ENCODE results near the gene SEC24A.

DNA sequence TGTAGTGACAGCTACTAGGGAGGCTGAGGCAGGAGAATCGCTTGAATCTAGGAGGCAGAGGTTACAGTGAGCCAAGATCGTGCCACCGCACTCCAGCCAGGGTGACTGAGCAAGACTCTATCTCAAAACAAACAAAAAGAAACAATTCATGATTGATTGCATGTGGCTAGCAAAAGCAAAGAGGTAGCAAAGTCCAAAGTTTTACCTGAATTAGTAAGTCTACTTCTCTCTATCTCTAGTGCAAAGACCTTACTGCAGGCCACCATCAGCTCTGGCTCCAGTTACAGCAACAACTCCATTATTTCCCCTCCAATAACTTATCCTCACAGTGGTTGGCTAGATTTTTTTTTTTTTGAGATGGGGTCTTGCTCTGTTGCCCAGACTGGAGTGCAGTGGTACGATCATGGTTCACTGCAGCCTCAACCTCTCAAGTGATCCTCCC, 9.8 kb upstream of the SEC24A start:
- TF ChIP-seq, protein P1, sequence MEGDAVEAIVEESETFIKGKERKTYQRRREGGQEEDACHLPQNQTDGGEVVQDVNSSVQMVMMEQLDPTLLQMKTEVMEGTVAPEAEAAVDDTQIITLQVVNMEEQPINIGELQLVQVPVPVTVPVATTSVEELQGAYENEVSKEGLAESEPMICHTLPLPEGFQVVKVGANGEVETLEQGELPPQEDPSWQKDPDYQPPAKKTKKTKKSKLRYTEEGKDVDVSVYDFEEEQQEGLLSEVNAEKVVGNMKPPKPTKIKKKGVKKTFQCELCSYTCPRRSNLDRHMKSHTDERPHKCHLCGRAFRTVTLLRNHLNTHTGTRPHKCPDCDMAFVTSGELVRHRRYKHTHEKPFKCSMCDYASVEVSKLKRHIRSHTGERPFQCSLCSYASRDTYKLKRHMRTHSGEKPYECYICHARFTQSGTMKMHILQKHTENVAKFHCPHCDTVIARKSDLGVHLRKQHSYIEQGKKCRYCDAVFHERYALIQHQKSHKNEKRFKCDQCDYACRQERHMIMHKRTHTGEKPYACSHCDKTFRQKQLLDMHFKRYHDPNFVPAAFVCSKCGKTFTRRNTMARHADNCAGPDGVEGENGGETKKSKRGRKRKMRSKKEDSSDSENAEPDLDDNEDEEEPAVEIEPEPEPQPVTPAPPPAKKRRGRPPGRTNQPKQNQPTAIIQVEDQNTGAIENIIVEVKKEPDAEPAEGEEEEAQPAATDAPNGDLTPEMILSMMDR (IDR thresholded peaks at IDR 0.05): no peak
- TF ChIP-seq JUND (IDR thresholded peaks at IDR 0.05) (no peak), YY1 (IDR thresholded peaks at IDR 0.05; ENCODE audit: low read depth) (no peak), GABPA (IDR thresholded peaks at IDR 0.05; ENCODE audit: low read depth) (no peak), MXI1 (IDR thresholded peaks at IDR 0.05; ENCODE audit: low read depth, low read length) (no peak)
